Esophagus squamous epithelium (tissue), 4 donors: ENCODE measurements around the gene RIN3.

Source experiments
- POLR2A ChIP-seq, 4 donors: fragments of 450-650 bp; IDR thresholded peaks; one replicate each; pipeline ENCODE4 v1.6.1; 2017; ENCODE audit warnings: antibody characterized with exemption in 4 of 4, mild to moderate bottlenecking in 4 of 4, moderate library complexity in 3 of 4
- TF ChIP-seq, protein P1 (sequence below), 6 experiments: fragments of 450-650 bp in 4 of 6; fragments of 200-600 bp in 2 of 6; sonication (generic) in 2 of 6; IDR thresholded peaks; one replicate each; pipeline ENCODE4 v1.5.1; 2016 to 2019; ENCODE audit warnings: antibody characterized with exemption in 6 of 6, mild to moderate bottlenecking in 4 of 6, moderate library complexity in 4 of 6

- TF ChIP-seq, protein P1, sequence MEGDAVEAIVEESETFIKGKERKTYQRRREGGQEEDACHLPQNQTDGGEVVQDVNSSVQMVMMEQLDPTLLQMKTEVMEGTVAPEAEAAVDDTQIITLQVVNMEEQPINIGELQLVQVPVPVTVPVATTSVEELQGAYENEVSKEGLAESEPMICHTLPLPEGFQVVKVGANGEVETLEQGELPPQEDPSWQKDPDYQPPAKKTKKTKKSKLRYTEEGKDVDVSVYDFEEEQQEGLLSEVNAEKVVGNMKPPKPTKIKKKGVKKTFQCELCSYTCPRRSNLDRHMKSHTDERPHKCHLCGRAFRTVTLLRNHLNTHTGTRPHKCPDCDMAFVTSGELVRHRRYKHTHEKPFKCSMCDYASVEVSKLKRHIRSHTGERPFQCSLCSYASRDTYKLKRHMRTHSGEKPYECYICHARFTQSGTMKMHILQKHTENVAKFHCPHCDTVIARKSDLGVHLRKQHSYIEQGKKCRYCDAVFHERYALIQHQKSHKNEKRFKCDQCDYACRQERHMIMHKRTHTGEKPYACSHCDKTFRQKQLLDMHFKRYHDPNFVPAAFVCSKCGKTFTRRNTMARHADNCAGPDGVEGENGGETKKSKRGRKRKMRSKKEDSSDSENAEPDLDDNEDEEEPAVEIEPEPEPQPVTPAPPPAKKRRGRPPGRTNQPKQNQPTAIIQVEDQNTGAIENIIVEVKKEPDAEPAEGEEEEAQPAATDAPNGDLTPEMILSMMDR (IDR thresholded peaks at IDR 0.05) = no peak
- no peak for TF ChIP-seq POLR2A (IDR thresholded peaks at IDR 0.05)
Measured at GRCh38 chr14:92644171-92644969, 130.8 kb downstream of the RIN3 start.
